ENCODE results near the gene DIP2B.

DIP2B gene

GRCh38 chr12:50778663-50779590, 274.1 kb downstream of the DIP2B start:
- DNase-seq = no peak

GRCh38 chr12:50780013-50780412, 275.2 kb downstream of the DIP2B start:
- DNase-seq = no peak

GRCh38 chr12:50784501-50784900, 279.7 kb downstream of the DIP2B start:
- DNase-seq = no peak

- DNase-seq = no peak
Measured at GRCh38 chr12:50785406-50786001, 280.7 kb downstream of the DIP2B start.

- DNase-seq = no peak
Measured at GRCh38 chr12:50786498-50787231, 281.9 kb downstream of the DIP2B start.

GRCh38 chr12:50787618-50788017, 282.8 kb downstream of the DIP2B start:
- DNase-seq = no peak

GRCh38 chr12:50788561-50788960, 283.8 kb downstream of the DIP2B start:
- DNase-seq = no peak

- DNase-seq = no peak
Measured at GRCh38 chr12:50790081-50790480, 285.3 kb downstream of the DIP2B start.

All from activated T-cell treated with anti-CD3 and anti-CD28 coated beads, Interleukin-2, amount 50 U/mL, for 1 hour (primary cell).